ENCODE measurements around the gene RPSA. TPM values are rescaled to one million over a fixed set of nuclear protein-coding genes. Genes with fewer than 3 reads are reported as not detected.

Gene RPSA
- total RNA-seq, 2 experiments from 2014 or later, result 1,930 to 1,974 TPM

DNA sequence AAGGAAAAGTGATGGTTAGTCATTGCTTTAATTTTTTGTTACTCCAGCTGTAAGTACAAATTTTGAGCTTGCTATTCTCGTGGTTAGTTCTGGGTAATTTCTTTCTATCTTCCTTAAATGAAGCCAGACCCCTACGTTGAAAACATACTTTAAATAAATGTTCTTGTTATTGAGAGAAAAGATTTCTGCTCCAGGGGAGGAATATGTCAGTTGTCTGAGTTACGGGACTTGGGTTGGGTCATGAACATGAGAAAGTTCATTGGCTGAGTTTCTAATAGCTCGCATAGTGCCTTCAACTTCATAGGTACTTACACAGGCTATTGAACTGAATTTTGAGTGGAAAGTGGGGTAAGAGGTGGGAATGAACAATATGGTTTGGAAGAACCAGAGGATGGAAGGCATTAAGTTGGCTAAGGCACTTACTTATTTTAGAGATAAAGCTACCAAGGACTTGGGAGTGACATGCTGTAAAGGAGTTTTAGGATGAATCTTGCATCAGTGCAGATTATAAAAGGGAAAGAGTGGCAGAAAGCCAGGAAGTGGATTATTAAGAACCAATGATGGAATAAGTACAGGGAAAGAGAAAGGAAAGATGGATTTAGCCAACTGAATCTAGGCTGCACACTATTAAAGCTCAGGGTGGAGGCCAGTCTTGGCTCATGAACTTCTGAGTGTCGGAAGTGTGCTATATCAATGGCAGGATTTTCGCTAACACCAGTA is 1.4 kb downstream of the RPSA start:
- Histone ChIP-seq H3K27me3 (ENCODE audit: control insufficient read depth in 1 of 2, insufficient read depth in 2 of 2, low read length in 2 of 2) (no peaks in the 10 kb centered on the region), H3K4me1 (ENCODE audit: insufficient read depth, low read length) (peaks cover 38% of the 10 kb centered on the region), H3K9me3 (ENCODE audit: control insufficient read depth in 1 of 2, insufficient read depth in 1 of 2, low read length in 2 of 2) (no peaks in the 10 kb centered on the region), H3K4me3 (ENCODE audit: low read length) (peak overlapping the region; percentile 78), H3K36me3 (ENCODE audit: insufficient read depth, low read length) (peaks cover 52% of the 10 kb centered on the region), H3K27ac (ENCODE audit: low read depth in 1 of 2, low read length in 2 of 2) (peak overlapping the region; percentile 76 to 88)
- CTCF ChIA-PET, result interaction anchor here (1.6 to 3.0 kb wide), 3 partner anchors 23 to 886 kb away, joined by 3 to 15 read pairs (median 12); no protein-coding TSS in a partner anchor
- peak overlapping the region; percentile 88 for H3K27ac Mint-ChIP-seq
- ATAC-seq (ENCODE audit: poor library complexity) (no peak), DNase-seq (no peak)
- no peaks in the 10 kb centered on the region for H3K9me3 Mint-ChIP-seq
- H3K36me3 Mint-ChIP-seq (ENCODE audit: low read depth), result peaks cover 65% of the 10 kb centered on the region
- H3K4me1 Mint-ChIP-seq (ENCODE audit: low read depth), result peaks cover 48% of the 10 kb centered on the region
- H3K27me3 Mint-ChIP-seq, result no peaks in the 10 kb centered on the region
- POLR2A ChIA-PET, result interaction anchor here (0.8 to 3.4 kb wide), 5 partner anchors 16 to 1791 kb away, joined by 3 to 34 read pairs (median 4); partner anchors contain the start of genes CTNNB1 and OXSR1
- TF ChIP-seq, protein P1, sequence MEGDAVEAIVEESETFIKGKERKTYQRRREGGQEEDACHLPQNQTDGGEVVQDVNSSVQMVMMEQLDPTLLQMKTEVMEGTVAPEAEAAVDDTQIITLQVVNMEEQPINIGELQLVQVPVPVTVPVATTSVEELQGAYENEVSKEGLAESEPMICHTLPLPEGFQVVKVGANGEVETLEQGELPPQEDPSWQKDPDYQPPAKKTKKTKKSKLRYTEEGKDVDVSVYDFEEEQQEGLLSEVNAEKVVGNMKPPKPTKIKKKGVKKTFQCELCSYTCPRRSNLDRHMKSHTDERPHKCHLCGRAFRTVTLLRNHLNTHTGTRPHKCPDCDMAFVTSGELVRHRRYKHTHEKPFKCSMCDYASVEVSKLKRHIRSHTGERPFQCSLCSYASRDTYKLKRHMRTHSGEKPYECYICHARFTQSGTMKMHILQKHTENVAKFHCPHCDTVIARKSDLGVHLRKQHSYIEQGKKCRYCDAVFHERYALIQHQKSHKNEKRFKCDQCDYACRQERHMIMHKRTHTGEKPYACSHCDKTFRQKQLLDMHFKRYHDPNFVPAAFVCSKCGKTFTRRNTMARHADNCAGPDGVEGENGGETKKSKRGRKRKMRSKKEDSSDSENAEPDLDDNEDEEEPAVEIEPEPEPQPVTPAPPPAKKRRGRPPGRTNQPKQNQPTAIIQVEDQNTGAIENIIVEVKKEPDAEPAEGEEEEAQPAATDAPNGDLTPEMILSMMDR (IDR thresholded peaks at IDR 0.05), result no peak
- peak overlapping the region; percentile 86 for H3K4me3 Mint-ChIP-seq
- intact Hi-C loops (cut with DNase I, micrococcal nuclease), result loop anchor here (2.0 to 10.0 kb wide), 8 partner anchors 39 to 1797 kb away; partner anchors contain the start of genes ACAA1 (in 1 of the 2), EIF1B (in 1 of the 2) and MYD88 (in 1 of the 2)

GRCh38 chr3:39408493-39409372 is 2.2 kb downstream of the RPSA start:
- TF ChIP-seq, protein P1 (IDR thresholded peaks at IDR 0.05), result no peak
- Mint-ChIP-seq H3K4me1 (ENCODE audit: low read depth) (peaks cover 48% of the 10 kb centered on the region), H3K27ac (peak overlapping the region; percentile 88), H3K36me3 (ENCODE audit: low read depth) (peaks cover 73% of the 10 kb centered on the region), H3K4me3 (peak overlapping the region; percentile 86), H3K9me3 (no peaks in the 10 kb centered on the region), H3K27me3 (no peaks in the 10 kb centered on the region)
- Histone ChIP-seq H3K4me3 (ENCODE audit: low read length) (no peak overlapping the region), H3K9me3 (ENCODE audit: control insufficient read depth in 1 of 2, insufficient read depth in 1 of 2, low read length in 2 of 2) (no peaks in the 10 kb centered on the region), H3K4me1 (ENCODE audit: insufficient read depth, low read length) (peaks cover 38% of the 10 kb centered on the region), H3K36me3 (ENCODE audit: insufficient read depth, low read length) (peaks cover 60% of the 10 kb centered on the region), H3K27ac (ENCODE audit: low read depth in 1 of 2, low read length in 2 of 2) (peak overlapping the region in 1 of 2 donors; percentile 88), H3K27me3 (ENCODE audit: control insufficient read depth in 1 of 2, insufficient read depth in 2 of 2, low read length in 2 of 2) (no peaks in the 10 kb centered on the region)
- ChIA-PET CTCF (interaction anchor here (1.6 to 3.0 kb wide), 2 partner anchors 31 to 887 kb away, joined by 3 to 12 read pairs; no protein-coding TSS in a partner anchor), POLR2A (interaction anchor here (0.6 to 3.4 kb wide), 3 partner anchors 15 to 233 kb away, joined by 3 to 34 read pairs (median 3); no protein-coding TSS in a partner anchor)
- intact Hi-C loops (cut with DNase I, micrococcal nuclease), result loop anchor here in 1 of 2 experiments (5.0 to 10.0 kb wide), 7 partner anchors 39 to 1796 kb away; partner anchors contain the start of genes ACAA1 and MYD88
- DNase-seq (peak in 4 of 14 experiments; percentile 29 to 40 (median 37)), ATAC-seq (ENCODE audit: poor library complexity) (no peak)

GRCh38 chr3:39409514-39410136 is 3.1 kb downstream of the RPSA start:
- H3K4me3 Mint-ChIP-seq, result peak overlapping the region; percentile 86
- peak overlapping the region; percentile 55 for H3K27ac Mint-ChIP-seq
- TF ChIP-seq, protein P1 (IDR thresholded peaks at IDR 0.05), result no peak
- H3K27me3 Mint-ChIP-seq, result no peaks in the 10 kb centered on the region
- Histone ChIP-seq H3K9me3 (ENCODE audit: control insufficient read depth in 1 of 2, insufficient read depth in 1 of 2, low read length in 2 of 2) (no peaks in the 10 kb centered on the region), H3K4me3 (ENCODE audit: low read length) (no peak overlapping the region), H3K4me1 (ENCODE audit: insufficient read depth, low read length) (peaks cover 38% of the 10 kb centered on the region), H3K27ac (ENCODE audit: low read depth in 1 of 2, low read length in 2 of 2) (peak overlapping the region in 1 of 2 donors; percentile 10), H3K27me3 (ENCODE audit: control insufficient read depth in 1 of 2, insufficient read depth in 2 of 2, low read length in 2 of 2) (no peaks in the 10 kb centered on the region), H3K36me3 (ENCODE audit: insufficient read depth, low read length) (peaks cover 69% of the 10 kb centered on the region)
- POLR2A ChIA-PET, result no interaction called here
- peaks cover 82% of the 10 kb centered on the region for H3K36me3 Mint-ChIP-seq (ENCODE audit: low read depth)
- ATAC-seq (ENCODE audit: poor library complexity) (no peak), DNase-seq (no peak)
- H3K9me3 Mint-ChIP-seq, result no peaks in the 10 kb centered on the region
- CTCF ChIA-PET, result no interaction called here
- intact Hi-C loops (cut with DNase I, micrococcal nuclease), result loop anchor here in 1 of 2 experiments (5.0 to 10.0 kb wide), 7 partner anchors 38 to 1795 kb away; partner anchors contain the start of genes ACAA1 and MYD88
- peaks cover 48% of the 10 kb centered on the region for H3K4me1 Mint-ChIP-seq (ENCODE audit: low read depth)

Measured in CD4-positive, alpha-beta T cell (primary cell).